RWPE2 (cell line): ENCODE data around the gene BBS12.
A peak's percentile ranks its signal among the peaks of the same experiment; 100 is the strongest.

Experiments
- ATAC-seq: fragments of 200-7000 bp; cut with Tn5 transposase; 3 replicates; pipeline ENCODE4 v1.9.1; 2021; ENCODE audit warnings: low read depth
- DNase-seq: peaks from one replicate; pipeline ENCODE4 v3.0.0-alpha.2; 2020; ENCODE audit warnings: low spot score
- H3K27ac ChIP-seq: fragments of 450-650 bp; 2 replicates; pipeline ENCODE4 v1.5.1; 2017; ENCODE audit warnings: mild to moderate bottlenecking; ENCODE audit not compliant: poor library complexity, severe bottlenecking
- H3K27me3 ChIP-seq: fragments of 250-450 bp; sonication (Bioruptor Pico); 2 replicates; pipeline ENCODE4 v1.5.1; 2021; ENCODE audit warnings: mild to moderate bottlenecking, moderate library complexity; ENCODE audit not compliant: insufficient read depth, poor library complexity, severe bottlenecking
- H3K36me3 ChIP-seq: fragments of 250-450 bp; sonication (Bioruptor Pico); 2 replicates; pipeline ENCODE4 v1.5.1; 2020; ENCODE audit warnings: low read depth, mild to moderate bottlenecking, moderate library complexity
- H3K4me1 ChIP-seq: fragments of 250-450 bp; sonication (Bioruptor Pico); 2 replicates; pipeline ENCODE4 v1.5.1; 2021; ENCODE audit warnings: mild to moderate bottlenecking, moderate library complexity; ENCODE audit not compliant: insufficient read depth, poor library complexity, severe bottlenecking
- H3K4me3 ChIP-seq: fragments of 250-450 bp; sonication (Bioruptor Pico); 2 replicates; pipeline ENCODE4 v1.5.1; 2021; ENCODE audit warnings: mild to moderate bottlenecking, moderate library complexity; ENCODE audit not compliant: severe bottlenecking
- H3K9me3 ChIP-seq: fragments of 250-450 bp; sonication (Bioruptor Pico); 2 replicates; pipeline ENCODE4 v1.5.1; 2021; ENCODE audit warnings: mild to moderate bottlenecking, moderate library complexity; ENCODE audit not compliant: severe bottlenecking
- CTCF ChIP-seq: fragments of 450-650 bp; IDR thresholded peaks from one replicate; pipeline ENCODE4 v1.5.1; 2017; ENCODE audit warnings: mild to moderate bottlenecking, moderate library complexity; ENCODE audit not compliant: poor library complexity, severe bottlenecking

The BBS12 gene

GRCh38 chr4:122732329-122733026 is at the start of gene BBS12:
BBS12 (plus strand) TSS chr4:122732704; CDS start chr4:122741893, 9,189 bp downstream.
- peak within 1 kb of the TSS; percentile 59 for H3K27ac ChIP-seq

GRCh38 chr4:122686691-122687090 is 45.8 kb upstream of the BBS12 start:
- Histone ChIP-seq H3K9me3 (no peaks in the 10 kb centered on the region), H3K36me3 (no peaks in the 10 kb centered on the region), H3K4me3 (no peak overlapping the region), H3K27me3 (no peaks in the 10 kb centered on the region), H3K4me1 (no peaks in the 10 kb centered on the region), H3K27ac (no peak overlapping the region)
- ATAC-seq (no peak), DNase-seq (no peak)
- TF ChIP-seq CTCF, result no peak

More at GRCh38 chr4:122732329-122733026, at the start of gene BBS12:
- Histone ChIP-seq H3K27me3 (no peaks in the 10 kb centered on the region), H3K36me3 (no peaks in the 10 kb centered on the region), H3K4me3 (peak within 1 kb of the TSS; percentile 62), H3K9me3 (no peaks in the 10 kb centered on the region), H3K4me1 (peaks cover 5% of the 10 kb centered on the region)
- DNase-seq (peak; percentile 98), ATAC-seq (peak; percentile 99)
- TF ChIP-seq CTCF, result peak; percentile 69

GRCh38 chr4:122687531-122688061 is 44.9 kb upstream of the BBS12 start:
- no peak for ATAC-seq
- TF ChIP-seq CTCF, result no peak
- Histone ChIP-seq H3K4me1 (no peaks in the 10 kb centered on the region), H3K36me3 (no peaks in the 10 kb centered on the region), H3K27me3 (no peaks in the 10 kb centered on the region), H3K4me3 (no peak overlapping the region), H3K9me3 (no peaks in the 10 kb centered on the region), H3K27ac (no peak overlapping the region)
- no peak for DNase-seq

GRCh38 chr4:122688529-122689140 is 43.9 kb upstream of the BBS12 start:
- Histone ChIP-seq H3K4me1 (peaks cover 3% of the 10 kb centered on the region), H3K4me3 (no peak overlapping the region), H3K27ac (no peak overlapping the region), H3K9me3 (no peaks in the 10 kb centered on the region), H3K27me3 (no peaks in the 10 kb centered on the region), H3K36me3 (no peaks in the 10 kb centered on the region)
- no peak for TF ChIP-seq CTCF
- DNase-seq, result no peak
- ATAC-seq, result no peak

- Histone ChIP-seq H3K27ac (no peak overlapping the region), H3K9me3 (no peaks in the 10 kb centered on the region), H3K4me3 (no peak overlapping the region), H3K36me3 (no peaks in the 10 kb centered on the region), H3K4me1 (peaks cover 5% of the 10 kb centered on the region), H3K27me3 (no peaks in the 10 kb centered on the region)
- DNase-seq (no peak), ATAC-seq (no peak)
- TF ChIP-seq CTCF, result no peak
Observed at GRCh38 chr4:122689972-122690371, 42.5 kb upstream of the BBS12 start.
